OCI-LY1 (cell line): ENCODE results near the gene BRD1.

ENCODE experiments used
- H2AFZ ChIP-seq: fragments of 200-600 bp; sonication (generic), shearing (Covaris generic); 2 replicates; pipeline ENCODE4 v1.6.0; 2014; ENCODE audit warnings: antibody characterized with exemption, mild to moderate bottlenecking, low read length
- H3F3A ChIP-seq: fragments of 200-600 bp; sonication (generic), shearing (Covaris generic); 2 replicates; pipeline ENCODE4 v1.6.0; 2014; ENCODE audit warnings: mild to moderate bottlenecking, antibody characterized with exemption, low read length, moderate library complexity; ENCODE audit not compliant: insufficient read depth
- H3K27ac ChIP-seq: fragments of 200-600 bp; sonication (generic); 2 replicates; pipeline ENCODE4 v1.5.1; 2014; ENCODE audit warnings: low read length, mixed run types, mild to moderate bottlenecking, low read depth; ENCODE audit not compliant: poor library complexity, severe bottlenecking
- H3K27me3 ChIP-seq: fragments of 200-600 bp; sonication (generic); 2 replicates; pipeline ENCODE4 v1.6.0; 2014; ENCODE audit warnings: antibody characterized with exemption, mild to moderate bottlenecking, low read length, moderate library complexity; ENCODE audit not compliant: insufficient read depth
- H3K36me3 ChIP-seq: fragments of 200-600 bp; sonication (generic); 2 replicates; pipeline ENCODE4 v1.6.1; 2014; ENCODE audit warnings: mild to moderate bottlenecking, antibody characterized with exemption, low read length, moderate library complexity, mixed read lengths; ENCODE audit not compliant: insufficient read depth
- H3K4me1 ChIP-seq: fragments of 200-600 bp; sonication (generic); 2 replicates; pipeline ENCODE4 v1.5.1; 2014; ENCODE audit warnings: mild to moderate bottlenecking, low read length, moderate library complexity; ENCODE audit not compliant: insufficient read depth, severe bottlenecking
- H3K4me2 ChIP-seq: fragments of 200-600 bp; sonication (generic), shearing (Covaris generic); 2 replicates; pipeline ENCODE4 v1.6.1; 2014; ENCODE audit warnings: low read length
- H3K4me3 ChIP-seq: fragments of 200-600 bp; sonication (generic); 2 replicates; pipeline ENCODE4 v1.5.1; 2014; ENCODE audit warnings: low read length, low read depth, mild to moderate bottlenecking, mixed read lengths; ENCODE audit not compliant: poor library complexity, severe bottlenecking
- H3K79me2 ChIP-seq: fragments of 200-600 bp; shearing (Covaris generic); 2 replicates; pipeline ENCODE4 v1.6.1; 2016; ENCODE audit warnings: mixed run types, low read length, mixed read lengths; ENCODE audit not compliant: insufficient read depth
- H3K9ac ChIP-seq: fragments of 200-600 bp; sonication (generic), shearing (Covaris generic); 2 replicates; pipeline ENCODE4 v1.6.1; 2014; ENCODE audit warnings: mild to moderate bottlenecking, low read length, mixed read lengths
- H3K9me2 ChIP-seq: fragments of 200-600 bp; sonication (generic), shearing (Covaris generic); 2 replicates; pipeline ENCODE4 v1.6.1; 2014; ENCODE audit warnings: low read depth, mild to moderate bottlenecking, low read length, mixed read lengths
- H3K9me3 ChIP-seq: fragments of 200-600 bp; shearing (Covaris generic); 2 replicates; pipeline ENCODE4 v1.6.1; 2014; ENCODE audit warnings: low read length, mixed read lengths
- H4K20me1 ChIP-seq: fragments of 200-600 bp; sonication (generic), shearing (Covaris generic); 2 replicates; pipeline ENCODE4 v1.6.0; 2016; ENCODE audit warnings: mild to moderate bottlenecking, low read length; ENCODE audit not compliant: insufficient read depth
- EZH2 ChIP-seq: fragments of 200-600 bp; sonication (generic), shearing (Covaris generic); IDR thresholded peaks from 2 replicates; pipeline ENCODE4 v1.8.0; 2017; ENCODE audit warnings: borderline replicate concordance, mixed run types, mild to moderate bottlenecking, antibody characterized with exemption, low read length, moderate library complexity, mixed read lengths
- TF ChIP-seq, protein P1 (sequence below): fragments of 200-600 bp; sonication (generic), shearing (Covaris generic); IDR thresholded peaks from 2 replicates; pipeline ENCODE4 v1.5.1; 2017; ENCODE audit warnings: mild to moderate bottlenecking, antibody characterized with exemption, low read length, moderate library complexity, mixed read lengths

The BRD1 gene

DNA sequence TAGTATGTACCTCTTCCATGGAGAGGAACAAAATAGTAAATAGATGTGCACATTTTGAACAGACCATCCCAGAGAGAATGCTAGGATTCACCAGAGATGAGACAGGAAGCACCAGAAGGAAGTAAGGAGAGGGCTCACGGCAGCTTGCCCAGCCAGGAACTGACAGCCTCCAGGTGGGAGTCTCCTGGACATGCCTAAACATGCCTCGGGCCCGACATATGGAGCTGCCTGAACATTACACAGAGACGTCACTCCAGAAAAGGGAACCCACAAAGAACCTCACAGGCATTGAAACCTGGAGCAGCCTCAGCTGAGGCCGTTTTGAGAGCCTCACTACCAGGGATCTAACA is 67.4 kb downstream of the BRD1 start:
- peaks cover 13% of the 10 kb centered on the region; the same call in 1 of the 2 replicates for H3K27me3 ChIP-seq
- H3K79me2 ChIP-seq = no peaks in the 10 kb centered on the region
- H3K4me1 ChIP-seq = peaks cover 11% of the 10 kb centered on the region
- H3K36me3 ChIP-seq = no peaks in the 10 kb centered on the region
- H3K27ac ChIP-seq = no peak overlapping the region
- no peaks in the 10 kb centered on the region for H3F3A ChIP-seq
- no peak overlapping the region for H2AFZ ChIP-seq
- TF ChIP-seq EZH2 = no peak
- TF ChIP-seq, protein P1, sequence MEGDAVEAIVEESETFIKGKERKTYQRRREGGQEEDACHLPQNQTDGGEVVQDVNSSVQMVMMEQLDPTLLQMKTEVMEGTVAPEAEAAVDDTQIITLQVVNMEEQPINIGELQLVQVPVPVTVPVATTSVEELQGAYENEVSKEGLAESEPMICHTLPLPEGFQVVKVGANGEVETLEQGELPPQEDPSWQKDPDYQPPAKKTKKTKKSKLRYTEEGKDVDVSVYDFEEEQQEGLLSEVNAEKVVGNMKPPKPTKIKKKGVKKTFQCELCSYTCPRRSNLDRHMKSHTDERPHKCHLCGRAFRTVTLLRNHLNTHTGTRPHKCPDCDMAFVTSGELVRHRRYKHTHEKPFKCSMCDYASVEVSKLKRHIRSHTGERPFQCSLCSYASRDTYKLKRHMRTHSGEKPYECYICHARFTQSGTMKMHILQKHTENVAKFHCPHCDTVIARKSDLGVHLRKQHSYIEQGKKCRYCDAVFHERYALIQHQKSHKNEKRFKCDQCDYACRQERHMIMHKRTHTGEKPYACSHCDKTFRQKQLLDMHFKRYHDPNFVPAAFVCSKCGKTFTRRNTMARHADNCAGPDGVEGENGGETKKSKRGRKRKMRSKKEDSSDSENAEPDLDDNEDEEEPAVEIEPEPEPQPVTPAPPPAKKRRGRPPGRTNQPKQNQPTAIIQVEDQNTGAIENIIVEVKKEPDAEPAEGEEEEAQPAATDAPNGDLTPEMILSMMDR = no peak
- no peak overlapping the region for H3K4me3 ChIP-seq
- H3K9ac ChIP-seq = no peak overlapping the region
- no peaks in the 10 kb centered on the region for H3K9me2 ChIP-seq
- H3K4me2 ChIP-seq = no peak overlapping the region
- no peaks in the 10 kb centered on the region for H3K9me3 ChIP-seq
- H4K20me1 ChIP-seq = no peaks in the 10 kb centered on the region

DNA sequence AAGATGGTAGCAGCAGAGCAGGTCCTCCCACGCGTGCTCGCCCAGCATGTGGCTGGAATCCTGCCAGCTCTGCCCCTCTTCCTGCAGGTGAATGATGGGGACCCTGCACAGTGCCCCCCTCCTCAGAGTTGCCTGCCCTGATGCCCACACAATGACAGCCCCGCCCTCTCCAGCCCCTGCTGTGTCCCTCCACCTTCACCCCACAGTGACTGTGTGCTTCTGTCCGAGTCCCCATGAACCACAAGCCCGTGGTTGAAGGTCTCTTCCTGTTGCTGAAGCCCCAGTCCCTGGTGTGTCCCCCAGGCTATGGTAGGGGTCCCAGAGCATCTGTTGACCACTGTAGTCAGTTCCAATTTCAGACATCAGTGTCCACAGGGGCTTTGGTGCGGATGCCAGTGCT is 71.0 kb downstream of the BRD1 start:
- H3K27me3 ChIP-seq = peaks cover 13% of the 10 kb centered on the region; the same call in 1 of the 2 replicates
- H3K79me2 ChIP-seq = no peaks in the 10 kb centered on the region
- no peaks in the 10 kb centered on the region for H3K9me2 ChIP-seq
- peaks cover 11% of the 10 kb centered on the region for H3K4me1 ChIP-seq
- H3K4me3 ChIP-seq = no peak overlapping the region
- no peak overlapping the region for H2AFZ ChIP-seq
- no peaks in the 10 kb centered on the region for H3K9me3 ChIP-seq
- no peaks in the 10 kb centered on the region for H3F3A ChIP-seq
- no peaks in the 10 kb centered on the region for H4K20me1 ChIP-seq
- H3K27ac ChIP-seq = no peak overlapping the region
- no peak overlapping the region for H3K4me2 ChIP-seq
- no peak overlapping the region for H3K9ac ChIP-seq
- H3K36me3 ChIP-seq = no peaks in the 10 kb centered on the region
- TF ChIP-seq EZH2 = no peak
- TF ChIP-seq, protein P1 = no peak

DNA sequence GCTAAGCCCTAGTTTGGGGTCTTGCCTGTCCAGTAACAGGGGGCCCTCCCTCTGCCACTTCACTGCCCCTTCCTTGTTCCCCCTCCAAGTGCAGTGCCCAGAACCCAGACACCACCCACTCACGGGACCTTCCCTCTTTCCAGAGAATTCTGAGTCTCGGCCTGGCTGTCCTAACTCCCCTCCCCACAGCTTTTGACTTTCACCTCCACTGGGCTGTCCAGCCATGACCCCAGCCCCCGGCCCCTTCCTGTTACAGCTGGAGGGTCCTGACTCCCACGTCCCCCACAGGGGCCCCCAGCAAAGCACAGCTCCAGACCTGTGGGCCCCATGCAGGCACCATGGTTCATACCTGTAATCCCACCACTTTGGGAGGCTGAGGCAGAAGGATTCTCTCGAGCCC is 71.5 kb downstream of the BRD1 start:
- Histone ChIP-seq H3K27me3 (peaks cover 13% of the 10 kb centered on the region; the same call in 1 of the 2 replicates), H3K36me3 (no peaks in the 10 kb centered on the region), H4K20me1 (no peaks in the 10 kb centered on the region), H3K4me2 (no peak overlapping the region), H3K27ac (no peak overlapping the region), H3K79me2 (no peaks in the 10 kb centered on the region), H2AFZ (no peak overlapping the region), H3K4me1 (peaks cover 9% of the 10 kb centered on the region), H3K4me3 (no peak overlapping the region), H3F3A (no peaks in the 10 kb centered on the region), H3K9me2 (no peaks in the 10 kb centered on the region), H3K9me3 (no peaks in the 10 kb centered on the region), H3K9ac (no peak overlapping the region)
- TF ChIP-seq, protein P1 = no peak
- TF ChIP-seq EZH2 = no peak
